K562 (cell line): ENCODE measurements around the gene CLCN1. TPM values are rescaled to one million over a fixed set of nuclear protein-coding genes. Genes with fewer than 3 reads are reported as not detected.

ENCODE experiments used
- ATAC-seq: fragments of 200-7000 bp; cut with Tn5 transposase; 3 replicates; pipeline ENCODE4 v1.9.1; 2020; ENCODE audit warnings: moderate library complexity
- BruUV-seq: library from RNA; stranded (reverse); fragments of 400-500 nt; replicated peaks from 2 replicates; lab custom pipeline; 2021; lab: Mats Ljungman, UMichigan
- CTCF ChIA-PET: fragments of 300-600 bp; formaldehyde crosslinking; extraction: SDS; loops from one replicate; lab custom pipeline; 2021; ENCODE audit warnings: low intra/inter-chr PET ratio; lab: Yijun Ruan, JAX
- POLR2A ChIA-PET: fragments of 300-600, 350-650 bp; sonication (Branson Sonifier 250); formaldehyde crosslinking; extraction: SDS; loops from one replicate; lab custom pipeline; 2021; ENCODE audit warnings: antibody characterized with exemption, inconsistent platforms; lab: Yijun Ruan, JAX
- DNase-seq, 4 experiments: peaks; one replicate each; pipeline versions ENCODE4 v3.0.0 to v3.0.0-alpha.2; 2011 to 2018; ENCODE audit warnings: low spot score in 3 of 4, mixed read lengths in 3 of 4; ENCODE audit errors: extremely low read depth in 1 of 4
- FAIRE-seq: peaks from 2 replicates; lab custom pipeline; 2011; peaks lifted over from hg19 to GRCh38; lab: Jason Lieb, UNC
- H2AFZ ChIP-seq: 2 replicates; pipeline ENCODE4 v1.6.0; 2011; ENCODE audit warnings: low read depth, low read length, control low read depth, inconsistent platforms
- H3K27ac ChIP-seq: fragments of 200-600 bp; 3 replicates; pipeline ENCODE4 v1.8.0; 2011; ENCODE audit warnings: low read depth, mild to moderate bottlenecking, control low read depth, inconsistent platforms, low read length, moderate library complexity, mixed read lengths; ENCODE audit errors: extremely low read depth
- H3K27me3 ChIP-seq, 2 experiments: fragments of 300-600 bp in 1 of 2; 2 replicates in 1 of 2; 3 replicates in 1 of 2; pipeline versions ENCODE4 v1.6.0 to v1.8.0; 2011; ENCODE audit warnings: inconsistent platforms in 2 of 2, low read length in 2 of 2, mild to moderate bottlenecking in 1 of 2, mixed read lengths in 1 of 2, moderate library complexity in 1 of 2; ENCODE audit not compliant: control insufficient read depth in 2 of 2, insufficient read depth in 2 of 2
- H3K36me3 ChIP-seq: fragments of 300-600 bp; 3 replicates; pipeline ENCODE4 v1.8.0; 2011; ENCODE audit warnings: mild to moderate bottlenecking, low read length, inconsistent platforms; ENCODE audit not compliant: control insufficient read depth, insufficient read depth
- H3K4me1 ChIP-seq, 2 experiments: fragments of 200-600 bp in 1 of 2; replicated peaks in 1 of 2; 2 replicates in 1 of 2; 3 replicates in 1 of 2; pipeline versions ENCODE4 v1.5.1 to v1.8.0; 2011; ENCODE audit warnings: inconsistent platforms in 2 of 2, low read length in 2 of 2, mild to moderate bottlenecking in 1 of 2, mixed read lengths in 1 of 2, moderate library complexity in 1 of 2; ENCODE audit not compliant: control insufficient read depth in 2 of 2, insufficient read depth in 2 of 2
- H3K4me2 ChIP-seq: 2 replicates; pipeline ENCODE4 v1.6.1; 2011; ENCODE audit warnings: low read length, control low read depth, inconsistent platforms, mixed read lengths; ENCODE audit not compliant: insufficient read depth
- H3K4me3 ChIP-seq: fragments of 200-600 bp; sonication (generic), shearing (Covaris generic); 2 replicates; pipeline ENCODE4 v1.5.1; 2016; ENCODE audit warnings: control low read depth, inconsistent platforms
- H3K79me2 ChIP-seq: fragments of 200-600 bp; 3 replicates; pipeline ENCODE4 v1.8.0; 2011; ENCODE audit warnings: low read length, inconsistent platforms; ENCODE audit not compliant: control insufficient read depth, insufficient read depth
- H3K9ac ChIP-seq, 2 experiments: 2 replicates each; pipeline versions ENCODE4 v1.6.0 to v1.6.1; 2011; ENCODE audit warnings: low read depth in 2 of 2, low read length in 2 of 2, control low read depth in 1 of 2, inconsistent platforms in 1 of 2, mild to moderate bottlenecking in 1 of 2, mixed read lengths in 1 of 2; ENCODE audit not compliant: insufficient read depth in 1 of 2
- H3K9me1 ChIP-seq: one replicate; pipeline ENCODE4 v1.6.0; 2011; ENCODE audit warnings: inconsistent platforms, mild to moderate bottlenecking, low read length, moderate library complexity; ENCODE audit not compliant: control insufficient read depth, insufficient read depth
- H3K9me3 ChIP-seq: replicated peaks from 2 replicates; pipeline ENCODE4 v1.5.1; 2011; ENCODE audit warnings: low read depth, low read length, inconsistent platforms; ENCODE audit not compliant: control insufficient read depth, insufficient read depth
- H4K20me1 ChIP-seq: replicated peaks from 2 replicates; pipeline ENCODE4 v1.6.1; 2011; ENCODE audit warnings: low read length, inconsistent platforms, mixed read lengths; ENCODE audit not compliant: control insufficient read depth, insufficient read depth
- ATF4 ChIP-seq: fragments of 450-650 bp; formaldehyde crosslinking; IDR thresholded peaks from 2 replicates; pipeline ENCODE4 v1.4.0; 2022; ENCODE audit warnings: mild to moderate bottlenecking, moderate library complexity
- DEAF1 ChIP-seq: fragments of 450-650 bp; formaldehyde crosslinking; IDR thresholded peaks from 2 replicates; pipeline ENCODE4 v1.4.0; 2020; ENCODE audit warnings: mild to moderate bottlenecking, moderate library complexity
- JUN ChIP-seq, 2 experiments: sonication (generic) in 1 of 2; formaldehyde crosslinking in 1 of 2; IDR thresholded peaks; 2 replicates each; pipeline versions ENCODE4 v1.6.1 to v1.8.0; 2012 to 2022; ENCODE audit warnings: borderline replicate concordance in 2 of 2, mild to moderate bottlenecking in 2 of 2, improper control_type of control experiment in 1 of 2, low read depth in 1 of 2, low read length in 1 of 2, missing genetic modification reagents in 1 of 2
- NR0B1 ChIP-seq: fragments of 450-650 bp; IDR thresholded peaks from one replicate; pipeline ENCODE4 v1.6.1; 2018; ENCODE audit warnings: mild to moderate bottlenecking, moderate library complexity; ENCODE audit not compliant: partially characterized antibody
- POLR2B ChIP-seq: fragments of 450-650 bp; IDR thresholded peaks from 2 replicates; pipeline ENCODE4 v1.6.1; 2018; ENCODE audit warnings: low read depth; ENCODE audit not compliant: partially characterized antibody
- POLR2H ChIP-seq: IDR thresholded peaks from 2 replicates; pipeline ENCODE4 v1.6.1; 2016; ENCODE audit warnings: missing genetic modification characterization, low read depth, mild to moderate bottlenecking, control low read depth, missing compliant biosample characterization, moderate library complexity
- SNIP1 ChIP-seq: fragments of 450-650 bp; IDR thresholded peaks from 2 replicates; pipeline ENCODE4 v1.7.1; 2017; ENCODE audit warnings: low read depth, mild to moderate bottlenecking
- ZBTB11 ChIP-seq, 3 experiments: fragments of 200-800 bp in 1 of 3; fragments of 250-450 bp in 1 of 3; fragments of 450-650 bp in 1 of 3; sonication (Bioruptor Pico) in 1 of 3; sonication (Bioruptor generic) in 1 of 3; formaldehyde crosslinking in 1 of 3; IDR thresholded peaks; 2 replicates each; pipeline versions ENCODE4 v1.6.1 to v1.8.0; 2016 to 2022; ENCODE audit warnings: mild to moderate bottlenecking in 2 of 3, missing genetic modification characterization in 2 of 3, missing compliant biosample characterization in 1 of 3, moderate library complexity in 1 of 3
- ZNF408 ChIP-seq: fragments of 250-450 bp; sonication (Bioruptor Pico); IDR thresholded peaks from 2 replicates; pipeline ENCODE4 v1.4.0; 2020; ENCODE audit warnings: low read depth, mild to moderate bottlenecking, moderate library complexity
- ZNF655 ChIP-seq: fragments of 250-450 bp; sonication (Bioruptor Pico); IDR thresholded peaks from 2 replicates; pipeline ENCODE4 v1.5.0; 2021
- ZNF717 ChIP-seq: fragments of 250-450 bp; sonication (Bioruptor Pico); IDR thresholded peaks from 2 replicates; pipeline ENCODE4 v1.5.0; 2021
- WGBS: fragments of 100-300 bp; shearing (Covaris generic); methylation state at CpG from one replicate; pipeline ENCODE4 v1.1.6; 2016; ENCODE audit warnings: low coverage, mixed read lengths; ENCODE audit not compliant: insufficient coverage; ENCODE audit errors: missing lambda C conversion rate; 5-methylcytosine and 5-hydroxymethylcytosine counted together
- in situ Hi-C: fragments of 300-500 bp; cut with MboI; formaldehyde crosslinking; loops from 4 replicates; pipeline ENCODE4 v1.15.0; 2018; ENCODE audit warnings: inconsistent platforms, mixed read lengths
- intact Hi-C: fragments of 100-400 bp; cut with micrococcal nuclease; formaldehyde crosslinking; loops from 2 replicates; pipeline ENCODE4 v1.14.2; 2022
- polyA plus RNA-seq, 8 experiments: library from polyadenylated mRNA; depleted of rRNA in 4 of 8; stranded (reverse) in 5 of 8; unstranded in 3 of 8; fragments of >200 nt; fragmentation: Nextera tagmentation in 2 of 8; fragmentation: Illumina TruSeq in 1 of 8; extraction: Ambion mirVana in 2 of 8; extraction: Trizol in 1 of 8; gene quantifications; 2 replicates each; pipeline versions ENCODE4 v1.2.1 to v1.2.3, GENCODE V29; 2011 to 2014; ENCODE audit warnings: inconsistent platforms in 1 of 8, missing spikeins in 1 of 8
- total RNA-seq, 7 experiments: library from RNA; depleted of rRNA in 6 of 7; stranded (reverse); fragments of >200 nt in 6 of 7; fragmentation: Illumina TruSeq in 2 of 7; extraction: Trizol in 2 of 7; gene quantifications; 2 replicates each; pipeline versions ENCODE4 v1.2.1 to v1.2.3, GENCODE V29; 2011 to 2021; ENCODE audit warnings: low replicate concordance in 1 of 7

The CLCN1 gene
- total and polyA plus RNA-seq, 9 of the 15 experiments (the other 6 are each of a cell fraction or from before 2014, with no cell fraction given), result 0.01 to 0.11 (median 0.04) TPM; not detected in 4

GRCh38 chr7:143285806-143286521 lies 29.9 kb upstream of the CLCN1 start:
- no peak overlapping the region for H3K4me2 ChIP-seq
- ATAC-seq, result no peak
- H3K4me3 ChIP-seq, result no peak overlapping the region
- DNase-seq, result no peak
- ChIA-PET POLR2A (no interaction called here), CTCF (no interaction called here)
- peaks cover 7% of the 10 kb centered on the region for H3K9me3 ChIP-seq
- 71% methylated on average over 11 of the region's 11 CpGs for WGBS
- no peak overlapping the region for H3K9ac ChIP-seq
- H2AFZ ChIP-seq, result peak overlapping the region; percentile 82; the same call in 1 of the 2 replicates
- H3K36me3 ChIP-seq, result peaks cover 16% of the 10 kb centered on the region; the same call in 1 of the 3 replicates
- H3K9me1 ChIP-seq, result peaks cover 4% of the 10 kb centered on the region
- peaks cover 28% of the 10 kb centered on the region for H3K79me2 ChIP-seq
- in situ Hi-C loops (no loop called here), intact Hi-C loops (no loop called here)
- H3K4me1 ChIP-seq, result peaks cover 28% of the 10 kb centered on the region in 2 experiments; a peak in 4 of 5 replicates
- no peaks in the 10 kb centered on the region; the same call in 1 of the 2 replicates for H4K20me1 ChIP-seq
- no peaks in the 10 kb centered on the region for H3K27me3 ChIP-seq
- no peak overlapping the region for H3K27ac ChIP-seq
- no TSS peak for BruUV-seq
- FAIRE-seq, result no peak
- TF ChIP-seq DEAF1 (CRISPR knock-in tag), result no peak
- no peak for TF ChIP-seq ZNF717 (CRISPR knock-in tag)
- no peak for TF ChIP-seq JUN (IDR thresholded peaks at IDR 0.05; ENCODE audit: borderline replicate concordance, low read depth, low read length)
- TF ChIP-seq JUN (CRISPR knock-in tag; IDR thresholded peaks at IDR 0.05; ENCODE audit: borderline replicate concordance), result no peak
- TF ChIP-seq SNIP1, result no peak
- TF ChIP-seq NR0B1, result no peak
- no peak for TF ChIP-seq POLR2H (tag)
- TF ChIP-seq ZNF408, result no peak
- TF ChIP-seq ZBTB11 (CRISPR knock-in tag; IDR thresholded peaks at IDR 0.05), result no peak
- no peak for TF ChIP-seq POLR2B
- no peak for TF ChIP-seq ZNF655
- TF ChIP-seq ATF4, result no peak
